Medulla oblongata (tissue), 1 donor: Measurements from ENCODE around the gene PDGFD.
"Not testable (repeated sequence)": the region's sequence is repeated elsewhere in the genome, so short reads cannot be mapped to it uniquely, and the experiment has no call there.

Experiments used
- DNase-seq: peaks from one replicate; pipeline ENCODE4 v3.0.0-alpha.2; 2015; ENCODE audit errors: extremely low spot score

PDGFD gene

DNA sequence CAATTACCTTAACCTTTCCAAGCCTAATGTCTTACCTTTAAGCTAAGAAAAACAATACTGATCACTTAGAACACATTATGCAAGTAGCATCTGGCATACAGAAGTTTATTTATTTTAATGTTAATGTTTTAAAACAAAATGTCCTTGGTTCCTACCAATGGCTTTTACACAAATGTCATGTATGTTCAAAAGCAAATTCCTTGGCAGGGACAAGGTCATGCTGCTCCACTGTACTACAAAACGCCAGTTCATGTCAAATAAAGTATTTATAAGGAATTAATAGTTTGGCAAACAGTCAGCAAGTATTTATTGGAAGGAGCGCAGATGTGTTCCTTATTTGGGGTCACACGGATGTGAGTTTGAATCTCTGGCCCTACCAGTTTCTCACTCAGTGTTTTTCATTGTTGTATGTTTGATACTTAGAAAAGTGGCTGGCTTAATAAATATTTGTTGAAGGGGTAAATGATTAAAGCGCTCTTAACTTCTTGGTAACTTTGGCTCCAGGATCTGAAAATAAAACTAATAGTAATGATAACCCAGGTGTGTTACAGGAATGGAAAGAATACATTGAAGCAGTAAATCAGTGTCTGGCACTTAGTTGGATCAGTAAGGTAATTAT lies 108.9 kb downstream of the PDGFD start:
- DNase-seq = no peak

DNA sequence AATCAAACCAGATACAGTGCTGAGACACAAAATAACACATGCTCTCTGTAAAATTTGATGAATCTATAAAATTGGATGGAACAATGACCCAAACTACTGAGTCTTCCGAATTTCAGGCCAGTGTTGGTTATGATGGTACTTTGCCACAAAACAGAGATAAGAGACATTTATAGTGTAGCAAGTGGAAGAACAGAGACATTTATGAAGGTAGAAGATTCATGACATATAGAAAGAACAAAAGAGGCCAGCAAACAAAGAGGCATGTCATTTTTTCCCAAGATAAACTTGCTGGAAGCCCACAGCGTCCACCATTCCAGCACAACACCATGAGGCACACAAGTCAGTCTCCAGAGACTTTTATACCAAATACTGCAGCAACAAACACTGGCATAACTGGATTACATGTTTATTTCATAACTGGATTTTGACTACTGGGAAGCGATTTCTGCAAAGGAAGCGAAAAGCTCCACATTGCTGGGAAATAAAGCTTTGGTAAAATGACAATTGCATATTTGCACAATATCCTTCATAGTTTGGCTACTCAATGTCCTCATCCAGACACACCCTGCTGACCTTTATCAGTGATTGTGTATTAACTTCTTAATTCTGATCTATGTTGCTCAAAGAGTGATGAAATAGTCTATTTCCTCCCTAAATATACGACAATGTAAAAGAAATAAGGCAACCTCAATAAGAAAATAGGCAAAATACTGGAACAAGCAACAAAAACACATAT lies 110.0 kb downstream of the PDGFD start:
- DNase-seq = no peak

GRCh38 chr11:104051778-104052177 lies 112.2 kb downstream of the PDGFD start:
- DNase-seq = no peak

GRCh38 chr11:104049116-104049515 lies 114.8 kb downstream of the PDGFD start:
- DNase-seq = no peak

DNA sequence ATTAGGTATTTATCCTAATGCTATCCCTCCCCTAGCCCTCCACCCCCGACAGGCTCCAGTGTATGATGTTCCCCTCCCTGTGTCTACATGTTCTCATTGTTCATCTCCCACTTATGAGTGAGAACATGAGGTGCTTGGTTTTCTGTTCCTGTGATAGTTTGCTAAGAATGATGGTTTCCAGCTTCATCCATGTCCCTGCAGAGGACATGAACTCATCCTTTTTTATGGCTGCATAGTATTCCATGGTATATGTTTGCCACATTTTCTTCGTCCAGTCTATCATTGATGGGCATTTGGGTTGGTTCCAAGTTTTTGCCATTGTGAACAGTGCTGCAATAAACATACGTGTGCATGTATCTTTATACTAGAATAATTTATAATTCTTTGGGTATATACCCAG lies 117.1 kb downstream of the PDGFD start:
- DNase-seq = not testable (repeated sequence)

DNA sequence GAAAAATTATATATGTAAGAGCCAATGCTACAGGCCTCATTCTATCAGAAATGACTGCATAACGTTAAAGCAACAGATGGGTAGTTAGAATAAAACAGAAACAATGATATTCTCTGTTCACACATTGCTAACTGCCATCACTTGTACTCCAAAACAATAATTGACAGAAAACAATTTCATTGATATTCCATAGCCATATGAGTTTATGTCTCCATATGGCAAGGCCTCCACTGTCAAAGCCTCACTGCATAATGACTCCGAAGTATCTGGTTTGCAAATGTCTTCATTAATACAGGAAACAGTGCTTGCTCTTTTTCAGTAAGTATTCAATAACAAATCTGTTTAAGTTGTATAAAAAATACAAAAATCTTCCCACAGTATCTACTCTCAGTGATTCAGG lies 117.6 kb downstream of the PDGFD start:
- no peak for DNase-seq

- no peak for DNase-seq
These were observed 120.2 kb downstream of the PDGFD start for GRCh38 chr11:104043678-104044239.

DNA sequence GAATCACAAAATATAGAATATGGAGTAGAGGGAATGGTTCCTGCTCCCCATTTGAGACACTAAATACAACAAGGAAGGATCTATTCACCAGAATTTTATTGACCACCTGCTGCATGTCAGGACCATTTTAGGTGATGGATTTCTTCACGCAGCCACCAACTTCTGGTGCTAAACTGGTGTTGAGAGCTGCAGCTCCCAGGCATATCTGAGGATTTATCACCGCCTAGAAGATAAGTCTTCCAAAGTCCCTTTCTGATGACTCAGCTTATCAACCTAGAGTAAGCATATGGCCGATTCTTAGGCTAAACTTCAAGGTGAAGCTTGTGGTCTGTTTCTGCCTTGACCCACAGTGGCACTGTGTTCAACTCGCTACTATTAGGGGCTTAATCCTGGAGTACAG lies 120.8 kb downstream of the PDGFD start:
- no peak for DNase-seq

DNA sequence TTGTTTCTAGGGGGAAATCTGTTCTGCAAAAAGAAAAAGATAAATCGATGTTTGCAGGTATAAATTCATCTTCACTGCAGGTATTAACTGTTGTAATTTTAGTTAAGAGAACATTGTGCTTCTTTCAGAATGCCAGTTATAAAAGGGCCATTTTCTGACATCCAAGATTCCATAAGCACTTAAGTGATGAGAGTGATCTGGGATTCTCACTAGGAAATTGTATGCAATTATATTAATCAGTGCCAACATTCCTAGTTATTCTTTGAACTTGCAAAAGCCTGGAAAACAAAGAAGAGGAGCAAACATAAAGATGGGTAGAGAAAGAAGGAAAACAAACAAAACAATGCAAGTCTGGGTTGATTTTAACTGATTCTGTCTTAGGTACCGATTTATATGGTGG lies 122.2 kb downstream of the PDGFD start:
- DNase-seq = no peak

GRCh38 chr11:104036995-104037394 lies 127.0 kb downstream of the PDGFD start:
- no peak for DNase-seq

GRCh38 chr11:104036588-104036987 lies 127.4 kb downstream of the PDGFD start, which contains the start of gene DDI1:
Gene DDI1, plus strand, starts transcription at chr11:104036640. Its CDS starts 183 bp downstream, at chr11:104036823.
- no peak for DNase-seq

GRCh38 chr11:104033561-104033960 lies 130.4 kb downstream of the PDGFD start:
- DNase-seq = no peak

- no peak for DNase-seq
These were observed 130.8 kb downstream of the PDGFD start for GRCh38 chr11:104033134-104033533.

DNA sequence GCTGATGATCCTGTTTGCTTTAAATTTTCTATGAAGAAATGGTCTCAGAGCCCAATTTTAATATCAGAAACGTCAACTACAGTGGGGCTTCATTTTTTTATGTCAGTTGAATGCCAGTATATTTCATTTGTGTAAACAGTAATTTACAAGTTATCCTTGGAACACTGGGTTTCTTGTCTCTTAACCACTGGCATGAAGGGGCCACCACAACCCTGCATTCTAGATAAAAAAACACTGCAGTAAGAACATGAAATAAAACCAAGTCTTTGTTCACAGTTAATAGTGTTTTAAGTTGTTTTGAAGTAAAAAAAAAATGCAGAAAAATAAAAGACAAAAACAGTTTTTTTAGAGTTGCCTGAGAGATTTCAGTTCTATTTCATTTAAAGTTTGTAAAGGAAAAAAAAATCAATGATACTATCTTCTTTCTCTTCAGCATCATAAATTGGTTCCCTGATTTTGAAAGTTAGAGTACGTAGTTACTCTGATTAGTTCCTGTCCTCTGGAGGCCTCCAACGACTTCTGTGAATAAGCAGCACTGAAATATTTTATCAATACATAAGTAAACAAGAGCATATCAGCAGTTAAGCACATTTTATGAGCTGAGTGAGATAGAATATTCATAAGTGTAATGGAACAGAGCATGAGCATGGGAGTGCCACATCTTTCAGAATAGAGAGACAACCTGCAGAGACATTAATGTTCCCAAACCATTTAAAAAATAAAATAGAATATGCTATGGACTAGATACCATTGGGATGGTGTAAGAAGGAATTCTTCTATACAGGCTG lies 135.3 kb downstream of the PDGFD start:
- no peak for DNase-seq

GRCh38 chr11:104024572-104024971 lies 139.4 kb downstream of the PDGFD start:
- no peak for DNase-seq

GRCh38 chr11:104015649-104016415 lies 148.1 kb downstream of the PDGFD start:
- no peak for DNase-seq

DNA sequence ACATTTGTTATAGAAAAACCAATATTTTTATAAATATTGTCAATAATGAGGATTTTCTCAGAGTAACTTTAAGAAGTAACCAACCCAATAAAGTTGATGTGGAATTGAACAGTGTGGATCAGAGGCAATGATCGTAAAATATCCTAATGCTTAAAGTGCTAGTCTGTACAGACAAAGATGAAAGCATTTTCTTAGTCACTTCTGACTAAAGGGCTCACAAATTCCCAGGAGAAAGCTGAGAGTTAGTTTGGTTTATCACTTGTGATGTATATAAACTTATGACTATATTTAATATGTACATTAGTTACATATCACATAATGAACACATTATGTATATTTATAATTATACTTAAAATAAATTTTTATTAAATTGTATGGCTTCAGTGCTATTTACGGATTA lies 152.9 kb downstream of the PDGFD start:
- DNase-seq = no peak

- no peak for DNase-seq
These were observed 154.2 kb downstream of the PDGFD start for GRCh38 chr11:104009744-104010143.

- no peak for DNase-seq
These were observed 158.6 kb downstream of the PDGFD start for GRCh38 chr11:104005234-104005855.

DNA sequence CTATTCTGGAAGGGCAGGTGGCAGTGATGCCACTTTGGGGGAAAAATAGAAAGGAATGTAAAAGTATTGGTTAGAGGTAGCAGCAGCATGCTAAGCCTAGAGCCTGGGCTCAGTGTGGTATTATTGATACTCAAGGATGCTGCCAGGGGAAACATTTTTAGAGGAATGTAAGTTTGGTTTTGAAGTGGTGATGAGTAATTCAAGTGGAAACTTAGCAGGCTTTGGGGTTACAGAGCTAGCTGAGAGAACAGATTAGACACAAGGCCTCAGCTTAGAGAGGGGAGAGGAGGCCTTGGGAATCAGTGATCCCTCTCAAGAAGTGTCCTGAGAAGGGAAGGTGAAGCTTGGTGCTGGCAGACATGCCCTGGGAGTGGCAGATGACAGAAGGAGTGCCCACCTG lies 160.5 kb downstream of the PDGFD start:
- DNase-seq = no peak

GRCh38 chr11:104001561-104002056 lies 162.3 kb downstream of the PDGFD start:
- no peak for DNase-seq
